Caco-2 (cell line): Measurements from ENCODE around the gene CD70. TPM values are rescaled to one million over a fixed set of nuclear protein-coding genes. Genes with fewer than 3 reads are reported as not detected.
"Not testable (repeated sequence)": the region's sequence is repeated elsewhere in the genome, so short reads cannot be mapped to it uniquely, and the experiment has no call there.

Source experiments
- Bru-seq: library from RNA; stranded (reverse); fragments of 400-500 nt; gene quantifications from one replicate; lab custom pipeline; 2021; lab: Mats Ljungman, UMichigan
- BruChase-seq, 2 experiments: library from RNA; stranded (reverse); fragments of 400-500 nt; gene quantifications; one replicate each; lab custom pipeline; 2021; lab: Mats Ljungman, UMichigan
- BruUV-seq: library from RNA; stranded (reverse); fragments of 400-500 nt; replicated peaks from 2 replicates; lab custom pipeline; 2021; lab: Mats Ljungman, UMichigan
- CTCF ChIA-PET: fragments of 300-600 bp; sonication (Branson Sonifier 250); formaldehyde crosslinking; loops from one replicate; lab custom pipeline; 2022; ENCODE audit warnings: antibody characterized with exemption; lab: Charles Lee
- POLR2A ChIA-PET: fragments of 300-600 bp; sonication (Branson Sonifier 250); formaldehyde crosslinking; loops from one replicate; lab custom pipeline; 2022; ENCODE audit warnings: antibody characterized with exemption; lab: Charles Lee
- DNase-seq, 2 experiments: peaks; one replicate each; pipeline versions ENCODE4 v3.0.0 to v3.0.0-alpha.2; 2020 to 2022
- H3K27me3 ChIP-seq: replicated peaks from 2 replicates; pipeline ENCODE4 v1.6.0; 2011; ENCODE audit warnings: low read length; ENCODE audit not compliant: control insufficient read depth, insufficient read depth
- H3K36me3 ChIP-seq: 2 replicates; pipeline ENCODE4 v1.5.1; 2011; ENCODE audit warnings: low read length; ENCODE audit not compliant: control insufficient read depth, insufficient read depth
- H3K4me1 ChIP-seq: fragments of 250-450 bp; sonication (Bioruptor Pico); 2 replicates; pipeline ENCODE4 v1.5.1; 2020; ENCODE audit warnings: mild to moderate bottlenecking
- H3K4me3 ChIP-seq: 2 replicates; pipeline ENCODE4 v1.5.1; 2011; ENCODE audit warnings: low read depth, mild to moderate bottlenecking, control low read depth, low read length
- H3K9me3 ChIP-seq: fragments of 250-450 bp; sonication (Bioruptor Pico); 2 replicates; pipeline ENCODE4 v1.5.1; 2020; ENCODE audit warnings: mild to moderate bottlenecking, moderate library complexity
- H3K27ac Mint-ChIP-seq: one replicate; pipeline ENCODE4 v1.8.0; 2022; ENCODE audit warnings: mixed read lengths; ENCODE audit not compliant: unreplicated experiment
- H3K27me3 Mint-ChIP-seq: one replicate; pipeline ENCODE4 v1.8.0; 2022; ENCODE audit warnings: mixed read lengths; ENCODE audit not compliant: insufficient read depth, unreplicated experiment
- H3K36me3 Mint-ChIP-seq: one replicate; pipeline ENCODE4 v1.8.0; 2022; ENCODE audit warnings: mild to moderate bottlenecking, mixed read lengths; ENCODE audit not compliant: insufficient read depth, unreplicated experiment
- H3K4me1 Mint-ChIP-seq: one replicate; pipeline ENCODE4 v1.8.0; 2022; ENCODE audit warnings: low read depth, mixed read lengths; ENCODE audit not compliant: unreplicated experiment
- H3K4me3 Mint-ChIP-seq: one replicate; pipeline ENCODE4 v1.8.0; 2022; ENCODE audit warnings: mild to moderate bottlenecking, moderate library complexity, mixed read lengths; ENCODE audit not compliant: unreplicated experiment
- H3K9me3 Mint-ChIP-seq: one replicate; pipeline ENCODE4 v1.8.0; 2022; ENCODE audit warnings: mixed read lengths; ENCODE audit not compliant: unreplicated experiment
- intact Hi-C: fragments of 100-400 bp; cut with micrococcal nuclease; formaldehyde crosslinking; loops from one replicate; pipeline ENCODE4 v1.10.0; 2022; ENCODE audit not compliant: unreplicated experiment
- long read RNA-seq: library from polyadenylated mRNA; stranded (forward); transcript quantifications from one replicate; pipeline ENCODE4 v2.0.0, GENCODE V29; 2022
- total RNA-seq: library from RNA; stranded (reverse); gene quantifications from 2 replicates; pipeline ENCODE4 v1.2.3, GENCODE V29; 2022
- TF ChIP-seq, protein P1 (sequence below), 2 experiments: fragments of 200-600 bp in 1 of 2; IDR thresholded peaks; 1 replicate in 1 of 2; 2 replicates in 1 of 2; pipeline versions ENCODE4 v1.5.1 to v1.8.0; 2011 to 2022; ENCODE audit warnings: antibody characterized with exemption in 1 of 2, control low read depth in 1 of 2, inconsistent platforms in 1 of 2, low read depth in 1 of 2, low read length in 1 of 2, mild to moderate bottlenecking in 1 of 2, moderate library complexity in 1 of 2; ENCODE audit not compliant: insufficient read depth in 1 of 2, severe bottlenecking in 1 of 2, unreplicated experiment in 1 of 2

The CD70 gene, protein sequence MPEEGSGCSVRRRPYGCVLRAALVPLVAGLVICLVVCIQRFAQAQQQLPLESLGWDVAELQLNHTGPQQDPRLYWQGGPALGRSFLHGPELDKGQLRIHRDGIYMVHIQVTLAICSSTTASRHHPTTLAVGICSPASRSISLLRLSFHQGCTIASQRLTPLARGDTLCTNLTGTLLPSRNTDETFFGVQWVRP
- total RNA-seq (not detected in 2 replicates), Bru-seq, nascent RNA (percentile 16 among the genes with signal in this experiment), BruChase-seq, experiment 1, labeled RNA remaining after a 2-hour chase (percentile 21 among the genes with signal in this experiment), BruChase-seq, experiment 2, labeled RNA remaining after a 6-hour chase (not detected)
- long read RNA-seq: 0 reads

DNA sequence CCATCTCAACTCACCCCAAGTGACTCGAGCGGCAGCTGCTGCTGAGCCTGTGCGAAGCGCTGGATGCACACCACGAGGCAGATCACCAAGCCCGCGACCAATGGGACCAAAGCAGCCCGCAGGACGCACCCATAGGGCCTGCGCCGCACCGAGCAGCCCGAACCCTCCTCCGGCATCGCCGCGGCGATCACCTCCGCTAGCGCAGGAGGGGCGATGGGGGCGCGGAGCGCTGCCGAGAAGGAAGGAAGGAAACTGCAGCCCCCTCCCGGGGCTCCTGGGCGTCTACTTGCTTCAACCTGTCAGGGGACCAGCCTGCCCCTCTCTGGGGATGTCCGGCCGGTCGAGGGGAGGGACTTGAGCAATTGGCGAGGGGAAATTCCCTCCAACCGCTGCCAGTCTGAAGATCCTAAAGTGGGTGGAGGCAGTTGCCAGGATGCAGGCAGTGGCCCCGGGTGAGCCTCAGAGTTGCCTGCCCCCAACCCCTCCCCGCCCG lies at the start of gene CD70:
Gene CD70, minus strand, starts transcription at position 324 of the 493 bp plus-strand sequence. Its CDS starts 148 bp downstream, at position 176.
- no peak within 1 kb of the TSS for H3K27ac Mint-ChIP-seq
- H3K4me3 Mint-ChIP-seq: no peak within 1 kb of the TSS
- POLR2A ChIA-PET: no interaction called here
- H3K4me1 Mint-ChIP-seq: peaks cover 9% of the 10 kb centered on the region
- H3K36me3 ChIP-seq: no peaks in the 10 kb centered on the region
- H3K4me1 ChIP-seq: no peaks in the 10 kb centered on the region
- H3K27me3 ChIP-seq: peaks cover 2% of the 10 kb centered on the region; the same call in 1 of the 2 replicates
- no peaks in the 10 kb centered on the region for H3K9me3 Mint-ChIP-seq
- no TSS peak for BruUV-seq
- CTCF ChIA-PET: no interaction called here
- intact Hi-C loops: no loop called here
- TF ChIP-seq, protein P1, sequence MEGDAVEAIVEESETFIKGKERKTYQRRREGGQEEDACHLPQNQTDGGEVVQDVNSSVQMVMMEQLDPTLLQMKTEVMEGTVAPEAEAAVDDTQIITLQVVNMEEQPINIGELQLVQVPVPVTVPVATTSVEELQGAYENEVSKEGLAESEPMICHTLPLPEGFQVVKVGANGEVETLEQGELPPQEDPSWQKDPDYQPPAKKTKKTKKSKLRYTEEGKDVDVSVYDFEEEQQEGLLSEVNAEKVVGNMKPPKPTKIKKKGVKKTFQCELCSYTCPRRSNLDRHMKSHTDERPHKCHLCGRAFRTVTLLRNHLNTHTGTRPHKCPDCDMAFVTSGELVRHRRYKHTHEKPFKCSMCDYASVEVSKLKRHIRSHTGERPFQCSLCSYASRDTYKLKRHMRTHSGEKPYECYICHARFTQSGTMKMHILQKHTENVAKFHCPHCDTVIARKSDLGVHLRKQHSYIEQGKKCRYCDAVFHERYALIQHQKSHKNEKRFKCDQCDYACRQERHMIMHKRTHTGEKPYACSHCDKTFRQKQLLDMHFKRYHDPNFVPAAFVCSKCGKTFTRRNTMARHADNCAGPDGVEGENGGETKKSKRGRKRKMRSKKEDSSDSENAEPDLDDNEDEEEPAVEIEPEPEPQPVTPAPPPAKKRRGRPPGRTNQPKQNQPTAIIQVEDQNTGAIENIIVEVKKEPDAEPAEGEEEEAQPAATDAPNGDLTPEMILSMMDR (IDR thresholded peaks at IDR 0.05; ENCODE audit: insufficient read depth in 1 of 2, low read depth in 1 of 2, low read length in 1 of 2, severe bottlenecking in 1 of 2, unreplicated experiment in 1 of 2): no peak
- no peak within 1 kb of the TSS for H3K4me3 ChIP-seq
- H3K9me3 ChIP-seq: no peaks in the 10 kb centered on the region
- peaks cover 30% of the 10 kb centered on the region for H3K27me3 Mint-ChIP-seq
- no peaks in the 10 kb centered on the region for H3K36me3 Mint-ChIP-seq
- DNase-seq: no peak

DNA sequence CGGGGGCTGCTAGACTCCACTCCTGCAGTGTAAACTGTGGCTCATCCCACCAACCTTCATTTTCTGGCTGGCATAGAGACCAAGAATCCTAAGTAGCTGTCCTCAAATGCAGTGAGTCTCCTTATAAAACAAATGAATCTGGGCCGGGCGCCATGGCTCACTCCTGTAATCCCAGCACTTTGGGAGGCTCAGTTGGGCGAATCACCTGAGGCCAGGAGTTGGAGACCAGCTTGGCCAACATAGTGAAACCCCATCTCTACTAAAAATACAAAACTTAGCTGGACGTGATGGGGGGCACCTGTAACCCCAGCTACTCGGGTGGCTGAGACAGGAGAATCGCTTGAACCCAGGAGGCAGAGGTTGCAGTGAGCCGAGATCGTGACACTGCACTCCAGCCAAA lies 49.4 kb upstream of the CD70 start:
- intact Hi-C loops, H3K27me3 Mint-ChIP-seq, CTCF ChIA-PET, H3K4me3 Mint-ChIP-seq, H3K9me3 Mint-ChIP-seq, H3K4me3 ChIP-seq, H3K4me1 ChIP-seq, H3K27ac Mint-ChIP-seq, H3K36me3 Mint-ChIP-seq, BruUV-seq, H3K4me1 Mint-ChIP-seq, H3K9me3 ChIP-seq, H3K27me3 ChIP-seq, DNase-seq, H3K36me3 ChIP-seq, POLR2A ChIA-PET: not testable (repeated sequence)

DNA sequence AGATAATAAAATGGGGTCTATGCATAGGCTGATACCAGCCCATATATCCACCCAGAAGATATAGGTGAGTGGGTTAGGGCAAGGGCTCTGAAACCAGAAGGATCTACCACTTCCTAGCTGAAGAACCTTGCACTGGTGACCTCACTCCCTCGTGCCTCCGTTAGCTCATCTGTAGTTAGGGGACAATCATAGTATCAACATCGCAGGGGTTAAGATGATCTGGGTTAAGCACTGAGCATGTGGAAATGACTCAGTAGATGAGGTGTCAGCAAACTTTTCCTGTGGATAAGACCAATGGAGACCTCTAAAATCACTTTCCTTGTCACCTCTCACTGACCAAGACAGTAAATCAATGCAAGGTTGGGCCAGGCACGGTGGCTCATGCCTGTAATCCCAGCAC lies 48.5 kb upstream of the CD70 start:
- no peaks in the 10 kb centered on the region for H3K9me3 Mint-ChIP-seq
- no peaks in the 10 kb centered on the region; the same call in 1 of the 2 replicates for H3K9me3 ChIP-seq
- POLR2A ChIA-PET: no interaction called here
- intact Hi-C loops: no loop called here
- H3K27me3 Mint-ChIP-seq: no peaks in the 10 kb centered on the region
- H3K27ac Mint-ChIP-seq: no peak overlapping the region
- H3K27me3 ChIP-seq: no peaks in the 10 kb centered on the region
- CTCF ChIA-PET: no interaction called here
- no TSS peak for BruUV-seq
- H3K36me3 Mint-ChIP-seq: no peaks in the 10 kb centered on the region
- H3K4me3 Mint-ChIP-seq: no peak overlapping the region
- TF ChIP-seq, protein P1 (IDR thresholded peaks at IDR 0.05; ENCODE audit: insufficient read depth in 1 of 2, low read depth in 1 of 2, low read length in 1 of 2, severe bottlenecking in 1 of 2, unreplicated experiment in 1 of 2): no peak
- no peaks in the 10 kb centered on the region for H3K36me3 ChIP-seq
- H3K4me3 ChIP-seq: no peak overlapping the region
- DNase-seq: no peak
- H3K4me1 ChIP-seq: no peaks in the 10 kb centered on the region
- H3K4me1 Mint-ChIP-seq: no peaks in the 10 kb centered on the region

DNA sequence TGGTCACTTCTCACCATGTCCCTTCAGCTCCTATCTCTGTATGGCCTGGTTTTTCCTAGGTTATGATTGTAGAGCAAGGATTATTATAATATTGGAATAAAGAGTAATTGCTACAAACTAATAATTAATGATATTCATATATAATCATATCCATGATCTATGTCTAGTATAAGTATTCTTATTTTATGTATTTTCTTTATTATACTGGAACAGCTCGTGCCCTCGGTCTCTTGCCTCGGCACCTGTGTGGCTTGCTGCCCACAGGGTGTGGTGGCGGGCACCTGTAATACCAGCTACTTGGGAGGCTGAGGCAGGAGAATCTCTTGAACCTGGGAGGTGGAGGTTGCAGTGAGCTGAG lies 42.5 kb upstream of the CD70 start:
- BruUV-seq, H3K27me3 ChIP-seq, H3K36me3 ChIP-seq, H3K27me3 Mint-ChIP-seq, POLR2A ChIA-PET, H3K36me3 Mint-ChIP-seq, DNase-seq, H3K4me3 ChIP-seq, H3K4me1 Mint-ChIP-seq, H3K4me3 Mint-ChIP-seq, H3K27ac Mint-ChIP-seq, H3K9me3 ChIP-seq, H3K4me1 ChIP-seq, H3K9me3 Mint-ChIP-seq: not testable (repeated sequence)
- CTCF ChIA-PET: interaction anchor here (0.5 to 1.8 kb wide), 4 partner anchors 18 to 205 kb away, joined by 3 to 7 read pairs (median 4); no protein-coding TSS in a partner anchor
- intact Hi-C loops: loop anchor here (1.0 kb wide), 1 partner anchor 117 kb away; no protein-coding TSS in a partner anchor
